OCI-LY1 (cell line): ENCODE data around the gene CWC22.

Source experiments
- H2AFZ ChIP-seq: fragments of 200-600 bp; sonication (generic), shearing (Covaris generic); 2 replicates; pipeline ENCODE4 v1.6.0; 2014; ENCODE audit warnings: antibody characterized with exemption, mild to moderate bottlenecking, low read length
- H3F3A ChIP-seq: fragments of 200-600 bp; sonication (generic), shearing (Covaris generic); 2 replicates; pipeline ENCODE4 v1.6.0; 2014; ENCODE audit warnings: mild to moderate bottlenecking, antibody characterized with exemption, low read length, moderate library complexity; ENCODE audit not compliant: insufficient read depth
- H3K27ac ChIP-seq: fragments of 200-600 bp; sonication (generic); 2 replicates; pipeline ENCODE4 v1.5.1; 2014; ENCODE audit warnings: low read length, mixed run types, mild to moderate bottlenecking, low read depth; ENCODE audit not compliant: poor library complexity, severe bottlenecking
- H3K27me3 ChIP-seq: fragments of 200-600 bp; sonication (generic); 2 replicates; pipeline ENCODE4 v1.6.0; 2014; ENCODE audit warnings: antibody characterized with exemption, mild to moderate bottlenecking, low read length, moderate library complexity; ENCODE audit not compliant: insufficient read depth
- H3K36me3 ChIP-seq: fragments of 200-600 bp; sonication (generic); 2 replicates; pipeline ENCODE4 v1.6.1; 2014; ENCODE audit warnings: mild to moderate bottlenecking, antibody characterized with exemption, low read length, moderate library complexity, mixed read lengths; ENCODE audit not compliant: insufficient read depth
- H3K4me1 ChIP-seq: fragments of 200-600 bp; sonication (generic); 2 replicates; pipeline ENCODE4 v1.5.1; 2014; ENCODE audit warnings: mild to moderate bottlenecking, low read length, moderate library complexity; ENCODE audit not compliant: insufficient read depth, severe bottlenecking
- H3K4me2 ChIP-seq: fragments of 200-600 bp; sonication (generic), shearing (Covaris generic); 2 replicates; pipeline ENCODE4 v1.6.1; 2014; ENCODE audit warnings: low read length
- H3K4me3 ChIP-seq: fragments of 200-600 bp; sonication (generic); 2 replicates; pipeline ENCODE4 v1.5.1; 2014; ENCODE audit warnings: low read length, low read depth, mild to moderate bottlenecking, mixed read lengths; ENCODE audit not compliant: poor library complexity, severe bottlenecking
- H3K79me2 ChIP-seq: fragments of 200-600 bp; shearing (Covaris generic); 2 replicates; pipeline ENCODE4 v1.6.1; 2016; ENCODE audit warnings: mixed run types, low read length, mixed read lengths; ENCODE audit not compliant: insufficient read depth
- H3K9ac ChIP-seq: fragments of 200-600 bp; sonication (generic), shearing (Covaris generic); 2 replicates; pipeline ENCODE4 v1.6.1; 2014; ENCODE audit warnings: mild to moderate bottlenecking, low read length, mixed read lengths
- H3K9me2 ChIP-seq: fragments of 200-600 bp; sonication (generic), shearing (Covaris generic); 2 replicates; pipeline ENCODE4 v1.6.1; 2014; ENCODE audit warnings: low read depth, mild to moderate bottlenecking, low read length, mixed read lengths
- H3K9me3 ChIP-seq: fragments of 200-600 bp; shearing (Covaris generic); 2 replicates; pipeline ENCODE4 v1.6.1; 2014; ENCODE audit warnings: low read length, mixed read lengths
- H4K20me1 ChIP-seq: fragments of 200-600 bp; sonication (generic), shearing (Covaris generic); 2 replicates; pipeline ENCODE4 v1.6.0; 2016; ENCODE audit warnings: mild to moderate bottlenecking, low read length; ENCODE audit not compliant: insufficient read depth
- EZH2 ChIP-seq: fragments of 200-600 bp; sonication (generic), shearing (Covaris generic); IDR thresholded peaks from 2 replicates; pipeline ENCODE4 v1.8.0; 2017; ENCODE audit warnings: borderline replicate concordance, mixed run types, mild to moderate bottlenecking, antibody characterized with exemption, low read length, moderate library complexity, mixed read lengths
- TF ChIP-seq, protein P1 (sequence below): fragments of 200-600 bp; sonication (generic), shearing (Covaris generic); IDR thresholded peaks from 2 replicates; pipeline ENCODE4 v1.5.1; 2017; ENCODE audit warnings: mild to moderate bottlenecking, antibody characterized with exemption, low read length, moderate library complexity, mixed read lengths

Gene CWC22

DNA sequence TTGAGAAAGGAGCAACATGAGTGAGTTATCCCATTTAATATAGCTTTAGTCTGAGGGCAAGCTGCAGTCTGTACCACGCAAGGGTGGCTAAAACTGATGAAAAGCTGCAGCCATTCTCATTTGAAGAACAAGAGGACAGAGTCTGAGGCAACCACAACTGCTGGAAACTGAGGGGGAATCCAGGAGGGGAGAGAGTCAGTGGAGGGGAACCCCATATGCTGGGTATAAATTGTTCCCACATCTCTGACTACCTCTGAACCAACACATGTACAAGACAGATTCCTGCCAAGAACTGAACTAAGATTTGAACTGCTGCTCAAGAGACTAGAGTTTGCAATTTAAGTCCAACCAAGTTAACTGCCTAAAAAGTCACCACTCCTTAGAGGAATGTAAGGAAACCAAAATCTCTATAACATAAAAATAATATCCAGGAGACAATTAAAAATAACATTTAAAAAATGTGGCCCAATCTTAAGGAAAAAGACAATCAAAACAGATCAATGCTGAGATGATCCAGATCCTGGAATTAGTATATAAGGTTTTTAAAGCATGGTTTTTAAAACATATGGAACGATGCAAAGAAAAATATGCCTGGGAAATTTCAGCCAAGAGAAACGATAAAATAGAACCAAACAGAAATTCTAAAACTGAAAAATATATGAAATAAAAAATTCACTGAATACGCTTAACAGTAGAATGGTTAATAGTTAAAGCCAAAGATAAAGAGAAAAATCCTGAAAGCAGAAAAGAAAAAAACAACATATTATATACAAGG, 11.2 kb downstream of the CWC22 start:
- Histone ChIP-seq H3K4me1 (peaks cover 5% of the 10 kb centered on the region), H3K9ac (no peak overlapping the region), H3K4me3 (no peak overlapping the region), H3K9me2 (no peaks in the 10 kb centered on the region), H3K27me3 (no peaks in the 10 kb centered on the region), H3K27ac (no peak overlapping the region), H3F3A (no peaks in the 10 kb centered on the region), H2AFZ (no peak overlapping the region), H4K20me1 (no peaks in the 10 kb centered on the region), H3K4me2 (no peak overlapping the region), H3K79me2 (peaks cover 82% of the 10 kb centered on the region), H3K36me3 (peaks cover 29% of the 10 kb centered on the region), H3K9me3 (no peaks in the 10 kb centered on the region)
- no peak for TF ChIP-seq EZH2
- TF ChIP-seq, protein P1, sequence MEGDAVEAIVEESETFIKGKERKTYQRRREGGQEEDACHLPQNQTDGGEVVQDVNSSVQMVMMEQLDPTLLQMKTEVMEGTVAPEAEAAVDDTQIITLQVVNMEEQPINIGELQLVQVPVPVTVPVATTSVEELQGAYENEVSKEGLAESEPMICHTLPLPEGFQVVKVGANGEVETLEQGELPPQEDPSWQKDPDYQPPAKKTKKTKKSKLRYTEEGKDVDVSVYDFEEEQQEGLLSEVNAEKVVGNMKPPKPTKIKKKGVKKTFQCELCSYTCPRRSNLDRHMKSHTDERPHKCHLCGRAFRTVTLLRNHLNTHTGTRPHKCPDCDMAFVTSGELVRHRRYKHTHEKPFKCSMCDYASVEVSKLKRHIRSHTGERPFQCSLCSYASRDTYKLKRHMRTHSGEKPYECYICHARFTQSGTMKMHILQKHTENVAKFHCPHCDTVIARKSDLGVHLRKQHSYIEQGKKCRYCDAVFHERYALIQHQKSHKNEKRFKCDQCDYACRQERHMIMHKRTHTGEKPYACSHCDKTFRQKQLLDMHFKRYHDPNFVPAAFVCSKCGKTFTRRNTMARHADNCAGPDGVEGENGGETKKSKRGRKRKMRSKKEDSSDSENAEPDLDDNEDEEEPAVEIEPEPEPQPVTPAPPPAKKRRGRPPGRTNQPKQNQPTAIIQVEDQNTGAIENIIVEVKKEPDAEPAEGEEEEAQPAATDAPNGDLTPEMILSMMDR, result no peak

- no peaks in the 10 kb centered on the region for H3K9me2 ChIP-seq
- no peaks in the 10 kb centered on the region for H3F3A ChIP-seq
- no peak overlapping the region for H3K4me3 ChIP-seq
- H3K4me2 ChIP-seq, result no peak overlapping the region
- H3K4me1 ChIP-seq, result no peaks in the 10 kb centered on the region
- no peak overlapping the region for H2AFZ ChIP-seq
- no peaks in the 10 kb centered on the region for H4K20me1 ChIP-seq
- peaks cover 36% of the 10 kb centered on the region for H3K79me2 ChIP-seq
- H3K27me3 ChIP-seq, result no peaks in the 10 kb centered on the region
- no peaks in the 10 kb centered on the region for H3K9me3 ChIP-seq
- no peak overlapping the region for H3K9ac ChIP-seq
- TF ChIP-seq, protein P1, result no peak
- no peak for TF ChIP-seq EZH2
- peaks cover 49% of the 10 kb centered on the region for H3K36me3 ChIP-seq
- H3K27ac ChIP-seq, result no peak overlapping the region
Measured at GRCh38 chr2:179991344-179991743, 15.8 kb downstream of the CWC22 start.

DNA sequence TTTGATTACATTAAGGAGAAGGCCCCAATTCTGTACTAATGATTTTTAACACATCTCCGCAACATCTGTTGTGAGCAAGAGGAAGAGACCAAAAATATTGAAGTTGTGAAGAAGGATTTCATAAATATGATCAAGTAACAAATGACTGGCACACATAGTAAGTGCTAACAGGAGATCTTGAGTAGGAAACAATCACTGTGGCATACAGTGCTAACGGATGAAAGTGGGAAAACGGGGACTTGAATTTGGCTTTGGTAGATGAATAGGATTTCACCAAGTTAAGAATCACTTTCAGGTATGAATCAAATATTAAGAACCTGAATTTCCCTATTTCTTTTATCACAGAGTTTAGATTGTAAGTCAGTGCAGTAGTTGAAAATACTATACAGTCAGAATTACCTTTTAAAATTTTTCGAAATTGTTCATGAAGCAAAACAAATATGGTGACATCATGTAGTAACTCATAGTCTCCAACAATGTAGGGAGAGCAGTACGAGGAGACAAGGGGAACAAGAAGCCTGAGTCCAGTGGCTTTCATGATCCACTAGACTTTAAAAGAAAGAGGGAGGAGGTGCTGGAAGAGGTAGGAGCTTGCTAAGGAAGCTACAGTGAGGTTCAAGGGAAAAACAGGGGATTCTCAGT, 16.3 kb downstream of the CWC22 start:
- peaks cover 31% of the 10 kb centered on the region for H3K79me2 ChIP-seq
- no peak overlapping the region for H3K4me3 ChIP-seq
- H3K9me3 ChIP-seq, result no peaks in the 10 kb centered on the region
- H3K27me3 ChIP-seq, result no peaks in the 10 kb centered on the region
- H3K27ac ChIP-seq, result no peak overlapping the region
- H3K4me2 ChIP-seq, result no peak overlapping the region
- no peak overlapping the region for H3K9ac ChIP-seq
- H4K20me1 ChIP-seq, result no peaks in the 10 kb centered on the region
- H3F3A ChIP-seq, result no peaks in the 10 kb centered on the region
- H3K36me3 ChIP-seq, result peaks cover 55% of the 10 kb centered on the region
- no peak overlapping the region for H2AFZ ChIP-seq
- H3K9me2 ChIP-seq, result no peaks in the 10 kb centered on the region
- TF ChIP-seq EZH2, result no peak
- TF ChIP-seq, protein P1, result no peak
- no peaks in the 10 kb centered on the region for H3K4me1 ChIP-seq
